ENCODE results near the gene KIF17.

Gene KIF17

DNA sequence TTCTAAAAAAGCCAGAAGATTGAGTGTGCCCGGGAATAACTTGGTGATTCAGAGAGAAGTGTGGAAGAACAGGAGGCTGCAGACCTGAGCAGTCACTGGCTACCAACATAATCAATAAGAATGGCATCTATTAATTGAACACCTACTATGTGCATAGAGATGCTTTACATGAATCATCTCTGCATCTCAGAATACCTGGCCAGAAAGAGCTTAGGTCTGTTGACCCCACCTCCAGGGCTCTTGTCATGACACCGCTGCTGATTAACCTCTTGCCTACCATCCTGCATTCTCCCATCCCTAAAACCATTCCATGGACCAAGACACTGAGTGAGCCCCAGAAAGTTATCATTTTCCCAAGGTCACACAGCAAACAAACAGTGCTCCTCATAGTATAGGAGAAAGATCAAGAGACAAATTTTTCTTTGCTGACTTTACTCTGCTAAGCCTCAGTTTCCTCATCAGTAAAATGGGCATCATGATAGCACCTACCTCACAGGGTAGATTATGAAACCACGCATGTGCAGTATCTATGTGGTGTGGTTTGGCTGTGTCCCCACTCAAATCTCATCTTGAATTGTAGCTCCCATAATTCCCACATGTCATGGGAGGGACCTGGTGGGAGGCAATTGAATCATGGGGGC is 100.8 kb downstream of the KIF17 start:
- DNase-seq: no peak

DNA sequence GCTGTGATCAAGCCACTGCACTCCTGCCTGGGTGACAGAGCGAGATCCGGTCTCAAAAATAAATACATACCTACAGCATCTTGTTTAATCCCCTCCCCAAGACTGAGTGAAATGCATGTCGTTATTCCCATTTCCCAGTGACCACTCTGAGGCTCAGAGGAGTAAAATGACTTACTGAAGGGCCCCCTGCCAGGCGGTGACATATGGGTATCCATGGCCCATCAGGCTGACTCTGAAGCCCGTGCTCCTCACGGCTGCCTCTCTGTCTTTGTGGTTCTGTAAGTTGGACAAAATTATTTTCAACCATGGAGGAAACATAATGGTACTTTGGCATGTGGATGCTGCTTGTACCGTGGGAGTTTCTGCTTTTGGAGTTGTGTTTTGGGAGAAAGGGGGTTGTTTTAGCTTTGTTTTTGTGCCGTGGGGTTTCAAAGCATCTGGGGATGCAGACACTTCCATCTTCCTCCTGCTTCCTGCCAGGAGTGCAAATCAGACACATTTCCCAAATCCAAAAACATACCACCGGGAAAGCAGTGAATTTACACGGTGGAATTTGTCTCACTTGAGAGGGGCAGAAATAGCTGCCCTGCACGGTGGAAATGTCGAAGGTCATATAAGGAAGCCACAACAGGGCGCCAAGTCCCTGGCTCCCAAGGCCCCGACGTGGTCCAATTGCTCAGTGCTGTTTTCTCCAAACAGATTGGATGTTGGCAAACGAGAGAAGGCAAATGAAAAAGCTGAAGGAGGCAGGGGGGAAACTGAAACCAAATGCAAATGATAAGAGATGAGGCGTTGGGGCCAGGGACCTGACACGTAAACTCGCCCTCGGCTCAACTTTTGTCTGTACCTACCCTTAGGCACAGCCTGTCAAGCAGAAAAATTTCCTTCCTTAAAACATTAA is 101.6 kb downstream of the KIF17 start:
- DNase-seq: no peak

DNA sequence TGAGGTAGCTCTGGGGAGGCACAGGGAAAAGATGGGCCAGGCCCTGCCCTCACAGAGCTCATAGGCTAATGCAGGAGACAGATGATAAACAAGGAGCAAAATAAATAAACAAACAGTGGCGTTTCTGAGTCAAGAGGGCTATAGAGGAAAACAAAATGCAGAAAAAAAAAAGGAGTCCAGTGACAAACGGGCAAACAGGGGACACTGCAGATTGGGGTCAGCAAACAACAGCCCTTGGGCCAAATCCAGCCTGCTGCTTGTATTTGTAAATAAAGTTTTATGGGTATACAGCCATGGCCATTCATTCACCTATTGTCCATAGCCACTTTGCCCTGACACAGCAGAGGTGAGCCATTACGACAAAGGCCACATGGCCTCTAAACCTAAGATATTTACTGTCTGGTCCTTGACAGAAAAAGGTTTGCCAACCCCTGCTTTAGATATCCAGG is 103.7 kb downstream of the KIF17 start:
- no peak for DNase-seq

All from NCI-H1694 (cell line).